Common myeloid progenitor, CD34-positive (primary cell): Measurements from ENCODE around the gene PHYHIPL.

Source experiments
- CTCF ChIA-PET: fragments of 350-600 bp; sonication (Branson Sonifier 250); formaldehyde crosslinking; loops from one replicate; lab custom pipeline; 2021; ENCODE audit warnings: antibody characterized with exemption; lab: Charles Lee
- POLR2A ChIA-PET: fragments of 350-600 bp; sonication (Branson Sonifier 250); formaldehyde crosslinking; loops from one replicate; lab custom pipeline; 2021; ENCODE audit warnings: antibody characterized with exemption; lab: Charles Lee
- DNase-seq, 3 donors: peaks; one replicate each; pipeline versions ENCODE4 v3.0.0 to v3.0.0-alpha.2; 2013
- H3K27ac ChIP-seq, 2 experiments: 1 replicate in 1 of 2; 2 replicates in 1 of 2; pipeline ENCODE4 v1.7.0; 2013; ENCODE audit warnings: inconsistent platforms in 2 of 2, low read length in 2 of 2, mild to moderate bottlenecking in 2 of 2, low read depth in 1 of 2, moderate library complexity in 1 of 2; ENCODE audit not compliant: severe bottlenecking in 2 of 2, insufficient read depth in 1 of 2, poor library complexity in 1 of 2
- H3K27me3 ChIP-seq, 5 experiments: replicated peaks in 2 of 5; 1 replicate in 3 of 5; 2 replicates in 2 of 5; pipeline versions ENCODE4 v1.6.1 to v1.7.0; 2013; ENCODE audit warnings: low read length in 4 of 5, mild to moderate bottlenecking in 2 of 5, moderate library complexity in 2 of 5, inconsistent platforms in 1 of 5; ENCODE audit not compliant: insufficient read depth in 5 of 5, control insufficient read depth in 4 of 5
- H3K36me3 ChIP-seq, 4 experiments: 1 replicate in 2 of 4; 2 replicates in 2 of 4; pipeline versions ENCODE4 v1.6.1 to v1.7.0; 2013; ENCODE audit warnings: low read length in 3 of 4, control low read depth in 1 of 4, mild to moderate bottlenecking in 1 of 4; ENCODE audit not compliant: control insufficient read depth in 4 of 4, insufficient read depth in 4 of 4
- H3K4me1 ChIP-seq, 4 experiments: 1 replicate in 3 of 4; 2 replicates in 1 of 4; pipeline versions ENCODE4 v1.6.1 to v1.7.1; 2013; ENCODE audit warnings: low read length in 3 of 4, mild to moderate bottlenecking in 3 of 4, control low read depth in 1 of 4, inconsistent platforms in 1 of 4, moderate library complexity in 1 of 4; ENCODE audit not compliant: control insufficient read depth in 4 of 4, insufficient read depth in 4 of 4; ENCODE audit errors: control extremely low read depth in 1 of 4
- H3K4me3 ChIP-seq, 7 experiments: 1 replicate in 4 of 7; 2 replicates in 3 of 7; pipeline versions ENCODE4 v1.5.1 to v1.7.0; 2013; ENCODE audit warnings: mild to moderate bottlenecking in 7 of 7, low read length in 6 of 7, moderate library complexity in 6 of 7, inconsistent platforms in 2 of 7, low read depth in 2 of 7, control low read depth in 1 of 7; ENCODE audit not compliant: insufficient read depth in 4 of 7, control insufficient read depth in 1 of 7; ENCODE audit errors: extremely low read depth in 1 of 7
- H3K9me3 ChIP-seq, 5 experiments: 1 replicate in 4 of 5; 2 replicates in 1 of 5; pipeline versions ENCODE4 v1.6.1 to v1.7.1; 2013; ENCODE audit warnings: low read length in 4 of 5, mild to moderate bottlenecking in 2 of 5, inconsistent platforms in 1 of 5, low read depth in 1 of 5, moderate library complexity in 1 of 5; ENCODE audit not compliant: control insufficient read depth in 4 of 5, insufficient read depth in 2 of 5; ENCODE audit errors: control extremely low read depth in 1 of 5
- WGBS: methylation state at CpG from one replicate; pipeline ENCODE4 v1.1.5; 2013; ENCODE audit not compliant: insufficient coverage; 5-methylcytosine and 5-hydroxymethylcytosine counted together

PHYHIPL gene

DNA sequence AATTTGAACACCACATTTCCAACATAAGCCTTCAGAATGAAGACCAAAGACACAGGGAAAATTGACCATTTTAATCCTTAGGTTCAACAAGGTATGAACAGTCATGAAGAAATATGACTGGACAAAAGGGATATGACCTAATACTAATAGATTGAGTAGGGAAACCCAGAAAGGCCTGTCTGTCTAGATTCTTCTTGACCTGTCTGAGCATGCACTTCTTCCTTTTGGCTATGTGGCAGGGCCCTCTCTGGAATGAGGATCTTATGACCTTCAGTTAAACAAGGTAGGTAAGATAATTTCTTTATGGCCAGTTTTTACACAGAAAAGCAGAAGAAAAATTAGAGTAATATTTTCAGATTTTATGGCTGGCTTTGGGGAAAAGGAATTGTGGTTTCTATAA lies 3.0 kb upstream of the PHYHIPL start:
- H3K27ac ChIP-seq = no peak overlapping the region
- peaks cover 13 to 41% (median 24%) of the 10 kb centered on the region in 5 experiments for H3K27me3 ChIP-seq
- ChIA-PET CTCF (no interaction called here), POLR2A (no interaction called here)
- peaks cover 0 to 1% (median 0%) of the 10 kb centered on the region in 5 experiments for H3K9me3 ChIP-seq
- DNase-seq = no peak
- no peaks in the 10 kb centered on the region for H3K36me3 ChIP-seq
- H3K4me3 ChIP-seq = no peak overlapping the region
- H3K4me1 ChIP-seq = peaks cover 5 to 20% (median 12%) of the 10 kb centered on the region in 4 experiments

DNA sequence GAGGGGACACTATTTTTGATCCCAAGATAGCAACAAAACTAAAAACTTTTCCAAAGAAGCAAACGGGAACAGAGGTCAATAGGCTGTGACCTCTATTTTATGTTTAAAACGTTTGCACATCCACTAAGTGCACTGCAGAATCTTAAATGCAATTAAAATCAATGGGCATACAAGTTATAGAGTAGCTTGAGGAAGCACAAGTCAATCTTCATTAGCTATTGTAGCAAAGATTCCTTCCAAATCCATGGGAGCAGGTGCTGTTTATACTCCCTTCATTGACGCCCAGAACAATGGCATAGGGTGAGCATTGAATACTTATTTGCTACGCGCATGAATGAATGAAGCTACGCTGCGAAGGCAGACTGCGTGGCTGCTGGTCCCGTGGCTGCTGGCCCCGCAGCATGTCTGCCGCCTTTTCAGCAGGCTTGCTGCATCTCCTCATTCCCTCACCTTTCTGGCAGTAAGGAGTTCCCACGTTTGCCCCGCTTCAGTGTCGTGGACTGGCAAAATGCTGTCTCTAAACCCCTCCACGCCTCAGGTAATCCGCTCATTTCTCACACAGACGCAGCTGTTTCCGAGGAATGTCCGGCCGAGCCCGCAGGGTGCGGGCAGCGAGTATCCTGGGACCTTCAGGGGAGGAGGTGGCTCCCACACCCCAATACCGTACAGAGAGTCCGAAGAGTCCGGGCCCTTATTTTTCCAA lies 754 bp upstream of the PHYHIPL start:
- Histone ChIP-seq H3K36me3 (no peaks in the 10 kb centered on the region), H3K27me3 (peaks cover 13 to 56% (median 23%) of the 10 kb centered on the region in 5 experiments), H3K4me3 (peak overlapping the region in 5 of 7 experiments; percentile 1 to 70 (median 56)), H3K4me1 (peaks cover 5 to 20% (median 12%) of the 10 kb centered on the region in 4 experiments), H3K27ac (no peak overlapping the region), H3K9me3 (peaks cover 0 to 1% (median 0%) of the 10 kb centered on the region in 5 experiments)
- ChIA-PET POLR2A (interaction anchor here (0.7 kb wide), 1 partner anchor 208 kb away, joined by 3 read pairs; no protein-coding TSS in a partner anchor), CTCF (no interaction called here)
- DNase-seq = peak in 1 of 3 donors; percentile 13
- WGBS = 14% methylated on average over 23 of the region's 26 CpGs

DNA sequence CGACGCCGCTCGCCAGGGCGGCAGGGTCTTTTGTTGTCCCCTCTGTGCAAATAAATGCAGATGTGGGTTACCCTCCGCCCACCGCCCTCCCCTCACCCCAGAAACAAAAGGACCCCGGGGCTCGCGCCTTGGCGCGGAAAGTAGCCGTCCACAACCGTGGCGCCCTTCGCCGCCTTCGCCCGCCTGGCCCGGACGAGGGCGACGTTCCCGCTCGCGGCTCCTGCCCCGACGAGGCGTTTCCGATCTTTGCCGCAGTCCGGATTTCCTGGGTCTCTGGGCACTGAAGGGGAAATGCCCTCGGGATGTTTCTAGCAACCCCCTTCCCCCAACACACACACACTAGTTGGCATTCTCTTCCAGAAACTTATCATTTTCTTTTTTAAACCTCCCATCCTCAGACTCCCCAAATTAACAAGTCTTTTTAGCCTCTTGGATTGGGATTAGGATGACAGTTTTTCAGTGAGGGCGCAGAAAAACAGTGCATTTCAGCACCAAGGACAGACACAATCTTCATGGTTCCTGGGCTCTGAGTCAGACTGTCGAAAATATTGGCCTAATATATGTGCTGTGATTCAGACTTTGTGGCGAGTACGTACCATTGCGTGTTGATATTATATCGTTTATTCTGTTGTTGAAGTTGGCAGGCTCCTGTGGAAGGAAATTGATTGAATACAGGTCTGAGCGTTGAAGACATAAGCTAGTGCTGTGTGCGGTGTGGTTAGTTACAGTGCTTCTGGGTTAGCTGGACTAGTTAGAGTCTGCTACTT lies 771 bp downstream of the PHYHIPL start:
- Histone ChIP-seq H3K4me3 (peak overlapping the region in 6 of 7 experiments; percentile 34 to 70 (median 61)), H3K9me3 (peaks cover 0 to 1% (median 0%) of the 10 kb centered on the region in 5 experiments), H3K4me1 (peaks cover 5 to 20% (median 12%) of the 10 kb centered on the region in 4 experiments), H3K27me3 (peaks cover 13 to 58% (median 23%) of the 10 kb centered on the region in 5 experiments), H3K36me3 (no peaks in the 10 kb centered on the region), H3K27ac (no peak overlapping the region)
- ChIA-PET CTCF (no interaction called here), POLR2A (no interaction called here)
- peak; percentile 18 to 71 (median 61) for DNase-seq
- WGBS = 8% methylated on average over 32 of the region's 41 CpGs

DNA sequence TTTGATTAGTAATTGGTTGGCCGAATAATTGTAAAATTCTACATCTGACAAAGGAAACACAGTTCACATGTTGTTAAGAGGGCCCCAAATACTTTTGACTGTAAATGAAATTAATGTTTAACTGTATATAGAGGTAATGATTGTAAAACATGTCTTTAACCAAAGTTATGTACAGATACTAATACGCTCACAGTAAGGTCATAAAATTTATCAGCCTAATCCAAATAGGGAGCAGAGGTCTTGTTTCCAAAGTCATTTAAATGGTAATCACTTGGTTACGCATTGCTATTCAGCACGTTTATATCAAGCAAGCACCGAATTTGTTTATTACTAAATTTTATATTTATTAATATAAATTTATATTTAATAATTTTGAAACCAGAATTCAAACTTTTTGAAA lies 1.4 kb downstream of the PHYHIPL start:
- CTCF ChIA-PET = interaction anchor here (2.0 kb wide), 1 partner anchor 647 kb away, joined by 5 read pairs; no protein-coding TSS in a partner anchor

DNA sequence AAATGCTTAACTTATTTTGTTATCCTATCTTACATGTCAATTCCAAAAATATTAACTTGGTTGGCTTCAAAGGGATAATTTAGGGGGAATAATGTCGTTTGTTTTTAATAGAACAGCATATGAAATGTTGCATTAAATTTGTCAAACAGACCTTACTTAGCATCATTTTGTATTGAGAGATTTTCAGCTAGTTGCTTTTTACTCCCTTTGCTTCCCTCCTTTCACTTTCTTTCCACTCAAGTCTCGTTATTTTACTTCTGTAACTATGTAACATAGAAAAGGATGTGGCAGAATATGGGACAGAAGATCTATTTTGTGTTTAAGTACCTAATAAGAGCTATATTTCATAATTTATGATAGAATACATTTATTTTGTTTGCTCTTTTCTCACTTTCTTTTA lies 2.6 kb downstream of the PHYHIPL start:
- no peak overlapping the region for H3K4me3 ChIP-seq
- DNase-seq = no peak
- POLR2A ChIA-PET = no interaction called here
- no peaks in the 10 kb centered on the region for H3K36me3 ChIP-seq
- peaks cover 0 to 1% (median 0%) of the 10 kb centered on the region in 5 experiments for H3K9me3 ChIP-seq
- H3K27me3 ChIP-seq = peaks cover 13 to 55% (median 23%) of the 10 kb centered on the region in 5 experiments
- no CpG with 5 or more reads among the region's 2 CpGs for WGBS
- H3K27ac ChIP-seq = no peak overlapping the region
- peaks cover 5 to 20% (median 12%) of the 10 kb centered on the region in 4 experiments for H3K4me1 ChIP-seq
- CTCF ChIA-PET = interaction anchor here (2.0 kb wide), 1 partner anchor 648 kb away, joined by 5 read pairs; no protein-coding TSS in a partner anchor

More for the DNA sequence above, 1.4 kb downstream of the PHYHIPL start:
- Histone ChIP-seq H3K36me3 (no peaks in the 10 kb centered on the region), H3K4me1 (peaks cover 5 to 20% (median 12%) of the 10 kb centered on the region in 4 experiments), H3K27me3 (peaks cover 13 to 58% (median 23%) of the 10 kb centered on the region in 5 experiments), H3K4me3 (no peak overlapping the region), H3K27ac (no peak overlapping the region), H3K9me3 (peaks cover 0 to 1% (median 0%) of the 10 kb centered on the region in 5 experiments)
- DNase-seq = no peak
- 100% methylated on average over 1 of the region's 5 CpGs for WGBS
- POLR2A ChIA-PET = no interaction called here

DNA sequence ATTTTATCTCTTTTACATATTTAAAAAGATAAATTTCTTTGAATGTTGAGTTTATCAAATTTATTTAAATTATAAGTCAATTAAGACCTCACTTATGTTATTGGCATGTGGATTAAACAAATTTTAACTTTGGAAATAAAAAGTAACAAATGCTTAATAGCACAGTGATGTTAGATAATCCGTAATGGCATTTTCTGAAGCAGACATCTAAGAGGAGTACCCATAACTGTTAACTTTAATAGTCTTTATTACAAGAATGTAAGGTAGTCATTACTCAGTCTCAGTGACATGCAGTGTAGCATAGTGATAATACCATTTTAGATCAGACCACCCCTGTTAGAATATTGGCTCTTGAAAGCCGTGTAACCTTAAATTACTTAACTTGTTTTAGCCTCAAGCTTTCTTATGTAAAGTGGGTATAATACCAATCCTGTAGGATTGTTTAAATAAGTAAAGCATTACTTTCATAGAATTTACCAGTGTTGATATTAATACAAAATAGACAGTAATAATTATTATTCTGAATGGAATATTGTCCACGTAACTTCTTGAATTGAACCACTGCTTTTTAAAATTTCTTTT lies 4.3 kb downstream of the PHYHIPL start:
- DNase-seq = no peak
- Histone ChIP-seq H3K9me3 (peaks cover 0 to 1% (median 0%) of the 10 kb centered on the region in 5 experiments), H3K4me1 (peaks cover 5 to 20% (median 12%) of the 10 kb centered on the region in 4 experiments), H3K27me3 (peaks cover 6 to 42% (median 17%) of the 10 kb centered on the region in 5 experiments), H3K4me3 (no peak overlapping the region), H3K36me3 (no peaks in the 10 kb centered on the region), H3K27ac (no peak overlapping the region)
- POLR2A ChIA-PET = no interaction called here
- WGBS = 80% methylated on average over 1 of the region's 3 CpGs
- CTCF ChIA-PET = no interaction called here
